HG03558 (cell line): Measurements from ENCODE around the gene XXYLT1.
A peak's percentile ranks its signal among the peaks of the same experiment; 100 is the strongest.
"Not testable (repeated sequence)": the region's sequence is repeated elsewhere in the genome, so short reads cannot be mapped to it uniquely, and the experiment has no call there.

Source experiments
- ATAC-seq: cut with Tn5 transposase; IDR thresholded peaks from one replicate; pipeline ENCODE4 v1.9.1; 2021; ENCODE audit warnings: moderate number of reproducible peaks; ENCODE audit not compliant: unreplicated experiment; ENCODE audit errors: extremely low read depth

The XXYLT1 gene, protein sequence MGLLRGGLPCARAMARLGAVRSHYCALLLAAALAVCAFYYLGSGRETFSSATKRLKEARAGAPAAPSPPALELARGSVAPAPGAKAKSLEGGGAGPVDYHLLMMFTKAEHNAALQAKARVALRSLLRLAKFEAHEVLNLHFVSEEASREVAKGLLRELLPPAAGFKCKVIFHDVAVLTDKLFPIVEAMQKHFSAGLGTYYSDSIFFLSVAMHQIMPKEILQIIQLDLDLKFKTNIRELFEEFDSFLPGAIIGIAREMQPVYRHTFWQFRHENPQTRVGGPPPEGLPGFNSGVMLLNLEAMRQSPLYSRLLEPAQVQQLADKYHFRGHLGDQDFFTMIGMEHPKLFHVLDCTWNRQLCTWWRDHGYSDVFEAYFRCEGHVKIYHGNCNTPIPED

DNA sequence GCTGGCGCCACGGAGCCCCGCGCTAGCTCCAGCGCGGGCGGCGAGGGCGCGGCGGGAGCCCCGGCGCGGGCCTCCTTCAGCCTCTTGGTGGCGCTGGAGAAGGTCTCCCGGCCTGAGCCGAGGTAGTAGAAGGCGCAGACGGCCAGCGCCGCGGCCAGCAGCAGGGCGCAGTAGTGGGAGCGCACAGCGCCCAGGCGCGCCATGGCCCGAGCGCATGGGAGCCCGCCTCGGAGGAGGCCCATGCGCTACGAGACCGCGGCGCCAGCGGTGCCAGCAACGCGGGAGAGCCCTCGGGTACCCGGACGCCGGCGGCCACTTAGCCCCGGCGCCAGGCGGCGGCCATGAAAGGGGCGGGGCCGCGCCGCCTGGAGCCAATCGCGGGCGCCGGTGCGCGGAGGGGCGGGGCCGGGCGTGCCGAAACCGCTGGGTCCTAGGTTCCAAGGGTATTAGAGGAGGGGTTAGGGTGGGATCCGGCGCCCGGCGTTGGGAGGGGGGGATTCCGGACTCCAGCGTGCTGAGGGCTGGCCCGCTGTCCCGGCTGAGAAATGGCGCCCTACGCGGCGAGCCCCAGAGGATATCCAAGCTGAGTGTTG lies at the start of gene XXYLT1:
TSS of gene XXYLT1 (minus strand) at position 343 of the 593 bp plus-strand sequence. CDS start at position 242, 101 bp downstream.
- peak; percentile 47 for ATAC-seq

DNA sequence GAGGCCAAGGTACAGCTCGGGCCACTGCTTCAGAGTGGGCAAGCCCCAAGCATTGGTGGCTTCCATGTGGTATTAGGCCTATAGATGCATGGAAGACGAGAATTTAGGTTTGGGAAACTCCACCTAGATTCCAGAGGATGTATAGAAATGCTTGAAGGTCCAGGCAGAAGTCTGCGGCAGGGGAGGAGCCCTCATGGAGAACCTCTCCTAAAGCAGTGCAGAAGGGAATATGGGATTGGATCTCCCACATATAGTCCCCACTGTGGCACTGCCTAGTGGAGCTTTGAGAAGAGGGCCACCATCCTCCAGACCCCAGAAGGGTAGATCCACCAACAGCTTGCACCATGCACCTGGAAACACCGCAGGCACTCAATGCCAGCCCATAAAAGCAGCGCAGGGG lies 48.1 kb upstream of the XXYLT1 start:
- ATAC-seq = no peak

DNA sequence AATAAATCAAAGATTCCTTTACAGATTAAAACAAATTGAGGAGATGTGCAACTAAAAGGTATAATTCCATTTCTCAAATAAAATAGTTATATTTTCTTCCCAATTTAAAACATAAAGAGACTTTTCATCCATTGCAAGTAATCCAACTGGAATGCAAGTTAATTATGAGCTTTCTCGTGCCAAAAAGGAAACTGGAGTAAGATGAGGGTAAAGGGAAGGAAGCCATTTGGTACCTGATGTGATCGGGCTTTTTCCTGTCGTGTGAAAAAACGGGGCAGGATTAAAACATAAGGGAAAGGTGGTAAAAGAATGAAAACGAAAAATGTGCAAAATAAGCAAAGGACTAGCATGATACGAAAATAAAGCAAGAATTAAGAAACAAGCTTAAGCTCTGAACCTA lies 41.8 kb upstream of the XXYLT1 start:
- ATAC-seq = no peak

DNA sequence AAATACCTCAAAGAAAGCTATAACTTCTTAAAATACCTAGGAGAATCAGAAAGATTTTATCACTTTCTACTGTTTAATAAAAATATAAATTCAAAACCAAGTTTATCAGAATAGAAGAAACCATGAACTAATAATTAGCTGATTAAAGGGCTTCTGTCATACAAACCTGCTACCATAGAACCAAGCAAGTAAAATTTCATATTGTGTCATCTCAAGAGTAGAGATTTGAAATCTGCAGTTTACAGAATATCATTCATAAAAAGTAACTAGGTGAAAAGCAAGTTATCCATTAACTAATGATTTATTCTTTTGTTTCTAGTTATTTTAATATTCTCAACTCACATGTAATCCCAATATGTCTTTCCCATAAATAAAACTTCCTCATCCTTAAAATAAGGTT lies 36.8 kb upstream of the XXYLT1 start:
- no peak for ATAC-seq

DNA sequence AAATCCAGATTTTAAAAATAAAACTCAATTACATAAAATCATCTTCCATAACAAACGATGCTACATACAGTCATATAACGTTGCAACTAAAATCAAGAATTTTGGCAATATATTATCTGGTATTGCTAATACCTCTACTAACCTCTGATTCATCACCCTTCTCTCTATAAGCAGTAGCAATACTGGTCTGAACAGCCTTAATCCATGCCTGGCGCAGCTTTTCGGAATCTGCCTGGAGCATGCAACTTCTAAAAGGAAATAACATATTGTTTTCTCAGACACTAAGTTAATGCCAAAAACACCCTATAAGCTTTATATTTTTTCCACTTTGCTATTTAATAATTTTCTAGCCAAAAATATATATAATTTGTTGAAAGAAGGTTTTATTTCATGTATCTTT lies 35.4 kb upstream of the XXYLT1 start:
- ATAC-seq = no peak

DNA sequence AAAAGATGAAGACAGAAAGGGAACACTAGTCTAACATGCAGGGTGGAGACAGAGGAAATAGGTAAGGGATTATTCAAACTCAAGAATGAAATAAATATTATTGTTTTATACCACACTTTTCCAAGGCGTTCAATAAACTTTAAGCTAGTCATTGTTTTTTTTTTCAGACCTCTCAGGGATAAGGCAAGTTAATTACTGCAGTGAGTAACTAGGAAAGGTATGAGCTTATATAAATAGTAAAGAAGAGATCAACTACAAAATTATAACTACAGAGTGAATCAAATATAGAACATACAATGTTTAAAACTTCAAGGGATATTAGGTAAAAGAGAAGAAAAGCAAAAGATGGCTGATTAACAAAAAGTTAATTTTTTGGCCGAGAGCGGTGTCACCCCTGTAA lies 31.5 kb upstream of the XXYLT1 start:
- ATAC-seq = no peak

DNA sequence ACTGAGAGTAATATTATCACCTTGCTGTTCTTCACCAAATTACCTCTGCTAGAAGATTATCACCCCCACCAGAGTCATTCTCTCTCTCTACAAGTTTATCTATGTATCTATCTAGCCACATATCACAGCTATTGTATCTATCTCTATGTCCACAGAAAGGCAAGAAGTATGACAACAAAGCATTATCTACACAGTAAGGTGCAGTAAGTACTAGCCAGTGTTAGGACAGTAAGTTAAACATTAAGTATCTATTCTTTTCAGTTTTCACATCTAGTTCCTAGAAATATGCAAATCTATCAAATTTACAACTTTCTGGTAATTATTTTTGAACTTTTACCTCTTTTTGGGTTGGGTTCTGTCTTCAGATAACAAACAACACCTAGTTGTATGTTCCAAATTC lies 26.5 kb upstream of the XXYLT1 start:
- ATAC-seq = no peak

DNA sequence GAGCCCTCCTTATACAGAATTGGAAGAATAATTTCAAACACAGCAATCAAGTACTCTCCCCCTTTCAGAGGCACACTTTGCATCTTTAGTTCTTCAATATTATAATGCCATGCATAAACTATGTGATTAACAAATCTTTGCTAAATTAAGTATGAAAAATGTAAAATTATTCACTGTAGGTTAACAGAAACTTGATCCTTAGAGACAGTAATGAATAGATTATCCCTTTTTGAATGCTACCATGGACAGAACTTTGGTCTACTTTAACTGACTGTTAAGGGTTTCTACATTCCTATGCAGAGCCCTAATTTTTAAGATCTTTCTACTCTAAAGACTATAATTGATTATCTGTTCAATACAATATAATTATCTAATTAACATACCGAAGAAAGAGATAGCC lies 25.7 kb upstream of the XXYLT1 start:
- no peak for ATAC-seq

DNA sequence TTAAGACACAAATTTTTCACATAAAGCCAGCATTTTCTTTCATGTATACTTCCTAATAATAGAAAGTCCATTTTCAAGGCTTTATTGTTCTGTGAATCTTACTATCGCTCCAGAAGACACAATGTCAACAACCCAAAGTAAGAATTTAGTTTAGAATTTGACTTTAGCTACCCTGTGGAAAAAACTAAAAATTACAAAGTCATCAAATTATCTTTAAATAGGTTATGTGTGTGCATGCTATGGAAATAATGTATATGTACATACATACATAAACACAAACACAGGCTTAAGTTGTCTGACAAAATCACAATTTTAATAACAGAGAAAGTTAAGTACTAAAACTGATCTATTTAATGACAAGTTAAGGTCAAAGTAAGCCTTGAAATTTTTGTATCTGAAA lies 20.2 kb upstream of the XXYLT1 start:
- ATAC-seq = no peak

DNA sequence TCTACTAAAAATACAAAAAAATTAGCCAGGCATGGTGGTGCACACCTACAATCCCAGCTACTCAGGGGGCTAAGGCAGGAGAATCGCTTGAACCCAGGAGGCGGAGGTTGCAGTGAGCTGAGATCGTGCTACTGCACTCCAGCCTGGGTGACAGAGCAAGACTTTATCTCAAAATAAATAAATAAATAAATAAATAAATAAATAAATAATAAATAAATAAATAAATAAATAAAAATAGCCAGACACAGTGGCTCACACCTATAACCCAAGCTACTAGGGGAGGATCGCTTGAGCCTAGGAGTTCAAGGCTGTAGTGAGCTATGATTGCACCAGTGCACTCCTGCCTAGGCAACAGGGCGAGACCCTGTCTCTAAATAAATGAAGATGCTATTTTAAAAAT lies 19.7 kb upstream of the XXYLT1 start:
- ATAC-seq = not testable (repeated sequence)

DNA sequence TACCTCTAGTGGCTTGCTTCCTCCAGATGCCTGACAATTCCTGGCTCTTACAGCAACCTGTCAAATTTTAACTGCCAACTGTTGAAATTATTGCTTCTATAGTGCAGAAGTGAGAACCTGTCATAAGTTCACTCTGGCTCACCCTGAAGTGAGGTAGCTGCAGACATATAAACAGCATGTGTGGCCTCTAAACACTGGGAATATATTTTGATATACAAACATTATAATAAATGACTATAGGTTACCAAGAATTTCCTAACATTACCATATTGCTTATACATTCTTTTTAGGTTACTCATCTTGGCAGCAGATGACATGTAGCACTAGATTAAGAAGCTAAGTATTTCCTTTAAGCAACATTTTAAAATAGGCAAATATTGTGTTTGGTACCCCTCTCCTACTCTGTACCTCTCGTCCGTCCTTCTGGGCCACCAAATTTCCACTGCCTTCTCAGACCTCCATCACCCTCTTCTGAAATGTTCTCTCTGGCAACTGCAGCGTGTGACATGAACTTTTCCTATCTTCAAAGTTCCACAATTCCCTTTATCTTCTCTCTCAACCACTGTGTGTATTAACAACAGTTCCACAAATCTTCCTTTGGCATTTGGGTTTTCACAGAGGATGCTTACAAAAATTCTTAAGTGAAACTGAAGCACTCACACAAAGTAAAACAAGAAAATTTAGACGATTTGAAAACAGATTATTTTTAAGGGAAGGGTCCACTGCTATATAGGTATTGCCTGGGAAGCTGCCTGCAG lies 15.3 kb upstream of the XXYLT1 start:
- ATAC-seq = no peak

DNA sequence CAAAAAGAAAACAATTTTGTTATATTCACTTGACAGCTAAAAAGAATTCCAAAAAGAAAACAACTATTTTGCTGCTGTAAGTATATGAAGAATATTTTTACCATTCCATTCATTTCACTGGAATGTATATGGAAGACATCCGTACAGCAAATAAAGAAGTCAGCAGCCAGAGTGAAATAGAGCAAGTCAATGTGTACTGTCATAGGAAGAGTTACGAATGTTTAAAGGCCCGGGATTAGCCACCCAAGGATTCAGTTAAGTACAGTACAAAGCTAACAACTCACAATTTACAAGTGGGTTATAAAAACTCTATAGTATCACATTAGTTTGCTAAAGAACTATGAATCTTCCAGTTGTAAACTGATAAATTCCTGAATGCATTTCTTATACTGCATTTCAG lies 14.4 kb upstream of the XXYLT1 start:
- ATAC-seq = no peak

DNA sequence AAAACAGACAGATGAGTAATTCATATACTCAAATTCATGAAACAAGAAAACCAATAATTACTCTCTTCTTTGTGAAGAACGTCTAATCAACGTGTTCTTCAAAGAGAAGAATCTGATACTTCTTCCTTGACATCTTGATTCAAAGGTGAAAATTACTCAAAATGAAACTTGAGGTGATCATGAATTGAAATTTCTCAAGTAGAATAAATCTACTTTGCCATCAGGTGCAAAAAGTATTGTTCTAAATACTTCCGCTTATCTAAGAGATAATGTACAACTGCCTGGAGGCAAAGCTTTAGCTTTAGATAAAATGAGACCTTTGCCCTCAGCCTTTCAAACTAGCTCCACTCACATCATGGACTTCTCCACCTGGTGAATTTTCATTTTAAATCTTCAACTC lies 13.9 kb upstream of the XXYLT1 start:
- no peak for ATAC-seq

DNA sequence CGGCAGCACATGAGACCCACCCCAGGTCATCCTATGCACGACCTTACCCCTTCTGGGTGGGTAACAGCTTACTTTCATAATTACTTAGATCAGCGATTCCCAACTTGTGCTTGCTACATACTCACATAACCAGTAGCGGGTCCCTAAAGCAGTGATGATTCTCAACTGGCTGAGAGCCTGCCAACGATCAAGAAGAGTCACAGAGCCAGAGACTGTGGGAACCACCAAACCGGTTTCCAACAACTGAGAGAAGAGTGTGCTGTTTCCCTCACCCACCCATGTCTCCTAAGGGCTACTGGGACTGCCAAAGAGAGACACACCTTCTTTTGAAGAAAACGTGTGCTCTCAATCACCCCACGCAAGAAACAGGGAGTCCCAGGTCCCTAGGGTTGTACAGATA lies 12.0 kb upstream of the XXYLT1 start:
- ATAC-seq = no peak

DNA sequence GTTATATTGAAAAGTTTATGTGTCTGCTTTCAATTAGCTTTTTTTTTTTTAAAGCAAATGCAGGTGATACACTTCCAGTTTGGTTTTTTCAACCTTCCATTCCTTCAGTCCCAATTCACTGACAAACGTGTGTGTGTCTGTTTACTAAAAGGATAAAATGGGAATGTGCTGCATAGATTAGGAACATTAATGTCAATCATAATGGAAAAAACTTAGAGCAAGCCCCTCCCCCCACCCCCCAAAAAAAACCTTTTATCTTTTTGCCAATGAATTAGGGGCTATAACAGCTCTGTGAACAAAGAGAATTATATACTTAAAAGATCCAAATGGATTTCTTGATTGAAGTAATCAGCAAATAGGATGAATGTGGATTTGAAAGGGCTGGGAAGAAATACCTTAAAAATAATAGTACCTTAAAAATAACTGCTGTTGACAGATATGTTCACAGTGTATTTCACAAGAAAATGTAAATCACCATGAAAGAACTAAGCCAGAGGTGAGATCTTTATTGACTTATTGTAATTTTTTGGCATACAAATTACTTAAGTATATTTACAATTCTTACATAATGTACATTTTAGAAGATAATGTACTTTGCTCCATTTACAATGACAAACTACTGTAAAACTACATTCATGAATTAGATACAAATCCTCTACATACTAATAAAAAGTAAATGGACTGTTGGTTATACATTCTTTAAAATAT lies 3.5 kb upstream of the XXYLT1 start:
- ATAC-seq = no peak

DNA sequence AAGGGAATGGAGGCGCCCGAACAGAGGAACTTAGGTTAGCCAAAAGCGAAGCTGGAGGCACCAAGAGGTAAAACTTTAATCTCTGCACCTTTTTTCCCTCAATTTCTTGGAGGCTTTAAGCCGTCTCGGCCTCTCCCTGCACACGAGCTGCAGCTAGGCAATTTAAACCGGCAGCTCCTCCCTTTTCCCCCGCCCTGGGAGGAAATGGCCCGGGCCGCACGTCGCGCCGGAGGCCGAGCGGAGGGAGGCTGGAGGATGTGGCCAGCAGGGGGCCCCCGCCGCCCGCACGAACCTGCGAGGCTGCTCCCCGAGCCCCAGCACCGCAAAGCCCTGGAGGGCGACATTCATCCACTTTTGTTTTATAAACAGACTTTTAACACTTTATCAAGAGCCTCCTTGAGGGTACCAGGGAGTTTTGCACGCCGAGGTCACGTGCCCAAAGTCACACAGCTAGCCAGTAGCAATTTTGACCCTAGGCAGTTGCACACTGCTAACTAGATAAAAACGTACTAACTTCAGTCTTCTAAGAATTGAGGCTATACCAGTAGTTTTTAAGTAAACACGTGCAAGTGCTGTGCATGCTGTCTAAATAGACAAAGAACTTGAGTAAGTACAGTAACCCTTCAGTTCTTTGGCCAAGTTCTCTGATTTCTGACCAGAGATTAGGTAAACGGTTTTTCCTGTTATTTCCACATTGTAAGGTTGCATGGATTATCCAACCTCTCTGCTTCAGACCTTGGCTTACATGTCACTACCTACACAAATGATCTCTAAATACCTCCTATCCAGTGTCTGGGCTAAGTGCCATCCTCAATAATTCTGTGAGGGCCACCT lies 668 bp upstream of the XXYLT1 start:
- peak; percentile 45 for ATAC-seq

DNA sequence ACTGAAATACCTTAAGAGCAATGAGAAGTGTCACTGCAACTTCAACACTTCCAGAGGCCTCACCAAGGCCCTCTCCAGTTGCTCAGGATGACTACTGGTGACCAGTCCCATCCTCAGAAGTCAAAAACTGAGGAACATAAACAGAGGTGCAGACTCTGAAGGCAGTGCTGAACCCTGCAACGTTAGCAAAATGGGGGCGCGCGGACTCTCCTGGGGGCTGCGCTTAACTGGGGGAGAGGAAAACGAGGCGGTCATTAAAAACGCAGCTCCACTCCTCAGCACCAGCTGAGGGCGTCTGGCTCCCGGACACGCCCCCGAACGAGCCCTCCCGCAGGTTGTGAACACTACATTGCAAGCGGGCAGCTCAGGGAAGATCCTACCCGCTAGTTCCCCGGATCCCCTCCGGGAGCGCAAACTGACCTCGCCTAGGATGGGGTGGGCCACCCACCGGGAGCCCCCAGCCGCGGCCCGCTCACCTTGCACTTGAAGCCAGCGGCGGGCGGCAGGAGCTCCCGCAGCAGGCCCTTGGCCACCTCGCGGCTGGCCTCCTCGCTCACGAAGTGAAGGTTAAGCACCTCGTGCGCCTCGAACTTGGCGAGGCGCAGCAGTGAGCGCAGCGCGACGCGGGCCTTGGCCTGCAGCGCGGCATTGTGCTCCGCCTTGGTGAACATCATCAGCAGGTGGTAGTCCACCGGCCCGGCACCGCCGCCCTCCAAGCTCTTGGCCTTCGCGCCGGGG lies 711 bp downstream of the XXYLT1 start:
- peak; percentile 7 for ATAC-seq

DNA sequence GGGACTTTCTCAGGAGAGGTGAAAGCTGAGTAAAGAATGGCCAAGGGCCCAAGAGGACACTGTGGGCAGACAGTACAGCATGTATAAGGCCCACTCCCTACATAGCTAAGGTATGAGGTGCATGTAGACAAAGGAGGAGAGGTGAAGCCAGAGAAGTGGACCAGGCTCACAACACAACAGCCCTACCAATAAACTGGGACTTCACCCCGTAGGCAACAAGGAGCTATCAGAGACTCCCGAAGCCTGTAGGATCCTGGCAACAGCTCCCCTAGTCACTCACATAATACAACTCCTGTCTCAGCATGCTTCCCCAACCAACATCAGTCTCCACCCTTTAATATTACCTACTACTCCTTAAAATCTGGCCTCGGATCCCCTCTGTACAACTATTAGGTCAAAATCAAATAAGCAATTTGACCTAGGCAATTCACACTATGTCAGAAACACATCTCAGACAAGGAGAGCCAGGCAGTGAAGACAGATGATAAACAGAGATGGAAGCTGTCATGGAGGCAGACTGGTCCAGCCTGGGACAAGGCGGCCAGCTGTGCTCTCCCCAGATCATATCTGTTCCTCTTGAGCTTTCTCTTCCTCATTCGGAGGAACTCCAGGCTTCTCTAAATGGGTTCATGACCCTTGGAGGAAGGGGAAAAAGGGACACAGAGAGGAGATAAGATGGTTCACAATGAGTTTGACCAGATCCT lies 1.4 kb downstream of the XXYLT1 start:
- ATAC-seq = no peak
